Panc1 (cell line): ENCODE data around the gene USB1.

Experiments used
- CTCF ChIP-seq: fragments of 450-650 bp; IDR thresholded peaks from 2 replicates; pipeline ENCODE4 v1.5.1; 2017; ENCODE audit warnings: mild to moderate bottlenecking
- POLR2AphosphoS5 ChIP-seq: IDR thresholded peaks from 2 replicates; pipeline ENCODE4 v1.6.1; 2012; ENCODE audit warnings: mild to moderate bottlenecking, low read depth, low read length, moderate library complexity
- REST ChIP-seq, 2 experiments: IDR thresholded peaks; 2 replicates each; pipeline ENCODE4 v1.6.1; 2011 to 2012; ENCODE audit warnings: low read depth in 2 of 2, control low read depth in 1 of 2, low read length in 1 of 2, mild to moderate bottlenecking in 1 of 2, moderate library complexity in 1 of 2; ENCODE audit not compliant: insufficient read depth in 1 of 2
- SIN3A ChIP-seq: IDR thresholded peaks from 2 replicates; pipeline ENCODE4 v1.6.1; 2012; ENCODE audit warnings: low read depth, mild to moderate bottlenecking, low read length, moderate library complexity, borderline replicate concordance; ENCODE audit not compliant: insufficient read depth

- TF ChIP-seq CTCF, result no peak
- TF ChIP-seq POLR2AphosphoS5, result no peak
- no peak for TF ChIP-seq REST (IDR thresholded peaks at IDR 0.05; ENCODE audit: insufficient read depth in 1 of 2, low read depth in 2 of 2, low read length in 1 of 2)
- TF ChIP-seq SIN3A, result no peak
Observed at GRCh38 chr16:58062821-58063220, 61.6 kb downstream of the USB1 start.
